Endodermal cell (in vitro differentiated cells): ENCODE results near the gene TMIGD2. TPM values are rescaled to one million over a fixed set of nuclear protein-coding genes. Genes with fewer than 3 reads are reported as not detected.
A peak's percentile ranks its signal among the peaks of the same experiment; 100 is the strongest.

ENCODE experiments used
- DNase-seq: peaks from one replicate; pipeline ENCODE4 v3.0.0-alpha.2; 2017
- H3K27ac ChIP-seq: 2 replicates; pipeline ENCODE4 v1.5.1; 2013; ENCODE audit warnings: mild to moderate bottlenecking, low read depth, low read length, moderate library complexity
- H3K27me3 ChIP-seq: 2 replicates; pipeline ENCODE4 v1.6.1; 2013; ENCODE audit warnings: mild to moderate bottlenecking, low read length, moderate library complexity; ENCODE audit not compliant: insufficient read depth, control insufficient read depth, poor library complexity, severe bottlenecking
- H3K36me3 ChIP-seq: 2 replicates; pipeline ENCODE4 v1.7.0; 2013; ENCODE audit warnings: mild to moderate bottlenecking, low read length, moderate library complexity; ENCODE audit not compliant: control insufficient read depth, insufficient read depth
- H3K4me1 ChIP-seq: one replicate; pipeline ENCODE4 v1.7.0; 2013; ENCODE audit warnings: low read length; ENCODE audit not compliant: control insufficient read depth, insufficient read depth
- H3K4me3 ChIP-seq: 2 replicates; pipeline ENCODE4 v1.5.1; 2013; ENCODE audit warnings: mild to moderate bottlenecking, low read length, moderate library complexity
- H3K9ac ChIP-seq: 2 replicates; pipeline ENCODE4 v1.6.1; 2013; ENCODE audit warnings: mild to moderate bottlenecking, low read length, moderate library complexity; ENCODE audit not compliant: poor library complexity, severe bottlenecking; ENCODE audit errors: extremely low read depth
- H3K9me3 ChIP-seq: 2 replicates; pipeline ENCODE4 v1.6.1; 2013; ENCODE audit warnings: mild to moderate bottlenecking, low read length, moderate library complexity; ENCODE audit not compliant: control insufficient read depth
- H3K27ac Mint-ChIP-seq: 2 replicates; pipeline ENCODE4 v1.8.0; 2020; ENCODE audit warnings: mixed read lengths
- H3K27me3 Mint-ChIP-seq: 2 replicates; pipeline ENCODE4 v1.8.0; 2021; ENCODE audit warnings: mild to moderate bottlenecking, mixed read lengths; ENCODE audit not compliant: insufficient read depth
- H3K36me3 Mint-ChIP-seq: 2 replicates; pipeline ENCODE4 v1.8.0; 2020; ENCODE audit warnings: low read depth, mixed read lengths
- H3K4me1 Mint-ChIP-seq: 2 replicates; pipeline ENCODE4 v1.8.0; 2020; ENCODE audit warnings: mixed read lengths
- H3K4me3 Mint-ChIP-seq: 2 replicates; pipeline ENCODE4 v1.8.0; 2020; ENCODE audit warnings: mild to moderate bottlenecking, moderate library complexity, mixed read lengths
- H3K9me3 Mint-ChIP-seq: 2 replicates; pipeline ENCODE4 v1.8.0; 2020; ENCODE audit warnings: mild to moderate bottlenecking, mixed read lengths
- WGBS, 2 experiments: methylation state at CpG; one replicate each; pipeline versions ENCODE4 v1.1.5 to v1.1.7; 2013; ENCODE audit warnings: missing lambda C conversion rate in 2 of 2, mixed read lengths in 1 of 2; ENCODE audit not compliant: insufficient coverage in 1 of 2, insufficient read length in 1 of 2; 5-methylcytosine and 5-hydroxymethylcytosine counted together
- total RNA-seq, 2 donors: library from RNA; stranded (reverse); fragmentation: NEBNext Ultra II Directional in 1 of 2; extraction: Animal tissue kit (Norgen Biotek cat#: 25700) in 1 of 2; gene quantifications; 2 replicates in 1 of 2; 3 replicates in 1 of 2; pipeline ENCODE4 v1.2.1, GENCODE V29; 2021
- TF ChIP-seq, protein P1 (sequence below): fragments of 200-600 bp; sonication (generic); conservative IDR thresholded peaks from 2 replicates; pipeline ENCODE4 v1.5.0; 2021; ENCODE audit warnings: antibody characterized with exemption, mild to moderate bottlenecking

The TMIGD2 gene
- total RNA-seq, 2 donors from 2014 or later = 0.58 to 0.70 TPM

DNA sequence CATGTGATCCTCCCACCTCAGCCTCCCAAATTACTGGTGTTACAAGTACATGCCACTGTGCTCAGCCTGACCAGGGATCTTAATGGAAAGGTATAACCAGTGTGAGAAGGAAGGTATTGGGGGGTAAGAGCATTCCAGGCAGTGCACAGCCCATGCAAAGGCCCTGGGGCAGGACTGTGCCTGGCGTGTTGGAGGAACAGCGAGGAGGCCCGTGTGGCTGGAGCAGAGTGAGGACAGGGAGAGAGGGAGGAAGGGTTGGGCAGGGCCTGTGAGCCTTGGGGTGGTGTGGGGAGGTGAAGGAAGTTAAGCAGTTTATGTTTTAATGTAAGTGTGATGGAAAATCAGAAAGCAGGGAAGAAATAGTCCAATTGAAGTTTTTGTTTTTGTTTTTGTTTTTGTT is 1.6 kb downstream of the TMIGD2 start:
- Mint-ChIP-seq H3K4me3 (no peak overlapping the region), H3K4me1 (peaks cover 6% of the 10 kb centered on the region), H3K27me3 (no peaks in the 10 kb centered on the region), H3K27ac (no peak overlapping the region), H3K36me3 (no peaks in the 10 kb centered on the region), H3K9me3 (no peaks in the 10 kb centered on the region)
- Histone ChIP-seq H3K9ac (no peak overlapping the region), H3K4me3 (no peak overlapping the region), H3K27me3 (no peaks in the 10 kb centered on the region), H3K27ac (no peak overlapping the region), H3K4me1 (no peaks in the 10 kb centered on the region), H3K36me3 (no peaks in the 10 kb centered on the region), H3K9me3 (no peaks in the 10 kb centered on the region)
- 96% methylated on average over 3 of the region's 3 CpGs; no CpG with 5 or more reads in 1 of the 2 experiments for WGBS, 2 experiments
- TF ChIP-seq, protein P1, sequence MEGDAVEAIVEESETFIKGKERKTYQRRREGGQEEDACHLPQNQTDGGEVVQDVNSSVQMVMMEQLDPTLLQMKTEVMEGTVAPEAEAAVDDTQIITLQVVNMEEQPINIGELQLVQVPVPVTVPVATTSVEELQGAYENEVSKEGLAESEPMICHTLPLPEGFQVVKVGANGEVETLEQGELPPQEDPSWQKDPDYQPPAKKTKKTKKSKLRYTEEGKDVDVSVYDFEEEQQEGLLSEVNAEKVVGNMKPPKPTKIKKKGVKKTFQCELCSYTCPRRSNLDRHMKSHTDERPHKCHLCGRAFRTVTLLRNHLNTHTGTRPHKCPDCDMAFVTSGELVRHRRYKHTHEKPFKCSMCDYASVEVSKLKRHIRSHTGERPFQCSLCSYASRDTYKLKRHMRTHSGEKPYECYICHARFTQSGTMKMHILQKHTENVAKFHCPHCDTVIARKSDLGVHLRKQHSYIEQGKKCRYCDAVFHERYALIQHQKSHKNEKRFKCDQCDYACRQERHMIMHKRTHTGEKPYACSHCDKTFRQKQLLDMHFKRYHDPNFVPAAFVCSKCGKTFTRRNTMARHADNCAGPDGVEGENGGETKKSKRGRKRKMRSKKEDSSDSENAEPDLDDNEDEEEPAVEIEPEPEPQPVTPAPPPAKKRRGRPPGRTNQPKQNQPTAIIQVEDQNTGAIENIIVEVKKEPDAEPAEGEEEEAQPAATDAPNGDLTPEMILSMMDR = no peak
- no peak for DNase-seq

DNA sequence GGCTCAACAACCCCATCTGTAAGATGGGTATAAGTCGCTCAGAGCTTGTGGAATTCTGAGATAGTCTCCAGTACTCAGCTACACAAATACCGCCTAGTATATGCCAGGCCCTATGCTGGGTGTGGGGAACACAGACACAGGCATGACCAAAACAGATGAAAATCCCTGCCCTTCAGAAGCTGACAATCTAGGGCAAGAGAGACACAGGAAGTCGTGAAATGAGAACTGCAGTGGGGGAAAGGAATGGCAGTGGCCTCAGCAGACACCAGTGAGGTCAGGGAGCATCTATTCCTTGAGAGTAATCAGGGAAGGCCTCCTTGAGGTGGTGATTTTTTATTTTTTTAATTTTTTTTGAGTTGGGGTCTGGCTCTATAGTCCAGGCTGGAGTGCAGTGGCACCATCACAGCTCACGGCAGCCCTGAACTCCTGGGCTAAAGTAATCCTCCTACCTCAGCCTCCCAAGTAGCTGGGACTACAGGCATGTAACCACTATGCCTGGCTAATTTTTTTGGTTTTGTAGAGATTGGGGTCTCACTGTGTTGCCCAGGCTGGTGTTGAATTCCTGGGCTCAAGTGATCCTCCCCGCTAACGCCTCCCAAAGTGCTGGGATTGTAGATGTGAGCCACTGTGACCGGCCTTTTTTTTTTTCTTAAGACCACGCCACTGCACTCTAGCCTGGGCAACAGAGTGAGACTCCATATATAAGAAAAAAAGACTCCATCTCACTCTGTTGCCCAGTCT is 3.2 kb downstream of the TMIGD2 start:
- Mint-ChIP-seq H3K9me3 (no peaks in the 10 kb centered on the region), H3K27me3 (peaks cover 3% of the 10 kb centered on the region), H3K36me3 (no peaks in the 10 kb centered on the region), H3K4me1 (peaks cover 6% of the 10 kb centered on the region), H3K4me3 (no peak overlapping the region), H3K27ac (no peak overlapping the region)
- H3K36me3 ChIP-seq = no peaks in the 10 kb centered on the region
- H3K27me3 ChIP-seq = no peaks in the 10 kb centered on the region
- no peak overlapping the region for H3K27ac ChIP-seq
- no peak for DNase-seq
- H3K9ac ChIP-seq = no peak overlapping the region
- TF ChIP-seq, protein P1 = no peak
- WGBS, 2 experiments = 89 to 91% methylated on average over 6 to 8 of the region's 8 CpGs
- no peaks in the 10 kb centered on the region for H3K4me1 ChIP-seq
- H3K9me3 ChIP-seq = no peaks in the 10 kb centered on the region
- no peak overlapping the region for H3K4me3 ChIP-seq

DNA sequence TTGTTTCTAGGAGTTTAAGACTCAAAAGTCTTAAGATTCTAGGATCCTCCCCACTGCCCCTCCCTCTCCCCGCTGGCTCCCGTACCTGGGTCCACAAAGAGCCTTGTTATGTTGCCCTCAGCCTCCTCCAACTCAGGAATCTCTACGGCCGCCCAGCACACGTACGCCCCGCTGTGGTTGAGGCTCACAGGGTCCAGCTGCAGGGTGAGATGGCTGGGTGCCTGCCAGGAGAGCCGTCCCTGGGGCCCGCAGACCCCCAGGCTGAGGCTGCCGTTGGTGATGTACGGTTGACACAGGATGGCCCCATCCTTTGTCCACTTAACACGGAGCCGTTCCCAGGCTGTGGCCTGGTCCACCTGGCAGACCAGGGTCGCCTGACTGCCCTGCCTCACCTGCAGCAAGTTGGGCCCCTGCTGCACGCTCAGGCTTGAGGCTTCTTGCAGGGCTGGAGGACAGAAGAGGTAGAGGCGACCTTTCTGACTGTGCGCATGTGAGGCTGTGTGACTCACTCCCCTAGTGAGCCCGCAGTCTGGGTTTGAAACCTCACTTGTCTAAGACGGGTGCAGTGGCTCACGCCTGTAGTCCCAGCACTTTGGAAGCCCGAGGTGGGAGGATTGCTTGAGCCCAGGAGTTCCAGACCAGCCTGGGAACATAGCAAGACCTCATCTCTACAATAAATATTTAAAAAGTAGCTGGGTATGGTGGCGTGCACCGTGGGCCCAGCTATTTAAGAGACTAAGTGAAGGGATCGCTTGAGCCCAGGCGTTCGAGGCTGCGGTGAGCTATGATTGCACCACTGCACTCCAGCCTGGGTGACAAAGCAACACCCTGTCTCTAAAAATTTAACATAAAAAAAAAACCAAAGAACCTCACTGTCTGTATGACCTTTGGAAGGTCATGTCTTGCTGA is 4.0 kb downstream of the TMIGD2 start:
- Histone ChIP-seq H3K27ac (no peak overlapping the region), H3K36me3 (no peaks in the 10 kb centered on the region), H3K4me3 (no peak overlapping the region), H3K27me3 (no peaks in the 10 kb centered on the region), H3K9ac (no peak overlapping the region), H3K9me3 (no peaks in the 10 kb centered on the region), H3K4me1 (no peaks in the 10 kb centered on the region)
- WGBS, 2 experiments = 86 to 87% methylated on average over 15 to 27 of the region's 27 CpGs
- TF ChIP-seq, protein P1 = peak; percentile 28
- H3K4me3 Mint-ChIP-seq = no peak overlapping the region
- no peak overlapping the region for H3K27ac Mint-ChIP-seq
- DNase-seq = peak; percentile 72
- no peaks in the 10 kb centered on the region for H3K9me3 Mint-ChIP-seq
- H3K4me1 Mint-ChIP-seq = peaks cover 6% of the 10 kb centered on the region
- H3K27me3 Mint-ChIP-seq = peaks cover 3% of the 10 kb centered on the region
- no peaks in the 10 kb centered on the region for H3K36me3 Mint-ChIP-seq
